Activated CD8-positive, alpha-beta memory T cell treated with anti-CD3 and anti-CD28 coated beads for 24 hours (primary cell): ENCODE data around the gene GREB1.

Experiments used
- DNase-seq: peaks from one replicate; pipeline ENCODE4 v3.0.0-alpha.2; 2020

The GREB1 gene

DNA sequence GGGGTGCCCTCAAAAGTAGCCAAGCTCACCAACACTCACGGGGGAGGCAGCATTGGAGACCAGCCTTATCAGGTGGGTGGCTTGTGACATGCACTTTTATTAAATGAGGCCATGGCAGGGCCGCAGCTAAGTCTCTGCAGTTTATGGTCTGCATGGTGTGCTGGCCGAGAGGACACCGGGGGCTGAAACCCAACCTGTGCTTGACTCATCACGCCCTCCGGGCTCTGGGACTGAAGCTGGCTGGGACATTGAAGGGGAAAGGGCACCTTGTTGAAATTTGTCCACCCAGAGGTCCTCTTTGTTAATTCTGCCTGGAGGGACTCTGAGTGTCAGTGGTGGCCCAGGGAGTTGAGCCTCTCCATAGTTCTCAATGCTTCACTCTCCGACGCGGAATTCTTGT, 153.9 kb downstream of the GREB1 start:
- no peak for DNase-seq

DNA sequence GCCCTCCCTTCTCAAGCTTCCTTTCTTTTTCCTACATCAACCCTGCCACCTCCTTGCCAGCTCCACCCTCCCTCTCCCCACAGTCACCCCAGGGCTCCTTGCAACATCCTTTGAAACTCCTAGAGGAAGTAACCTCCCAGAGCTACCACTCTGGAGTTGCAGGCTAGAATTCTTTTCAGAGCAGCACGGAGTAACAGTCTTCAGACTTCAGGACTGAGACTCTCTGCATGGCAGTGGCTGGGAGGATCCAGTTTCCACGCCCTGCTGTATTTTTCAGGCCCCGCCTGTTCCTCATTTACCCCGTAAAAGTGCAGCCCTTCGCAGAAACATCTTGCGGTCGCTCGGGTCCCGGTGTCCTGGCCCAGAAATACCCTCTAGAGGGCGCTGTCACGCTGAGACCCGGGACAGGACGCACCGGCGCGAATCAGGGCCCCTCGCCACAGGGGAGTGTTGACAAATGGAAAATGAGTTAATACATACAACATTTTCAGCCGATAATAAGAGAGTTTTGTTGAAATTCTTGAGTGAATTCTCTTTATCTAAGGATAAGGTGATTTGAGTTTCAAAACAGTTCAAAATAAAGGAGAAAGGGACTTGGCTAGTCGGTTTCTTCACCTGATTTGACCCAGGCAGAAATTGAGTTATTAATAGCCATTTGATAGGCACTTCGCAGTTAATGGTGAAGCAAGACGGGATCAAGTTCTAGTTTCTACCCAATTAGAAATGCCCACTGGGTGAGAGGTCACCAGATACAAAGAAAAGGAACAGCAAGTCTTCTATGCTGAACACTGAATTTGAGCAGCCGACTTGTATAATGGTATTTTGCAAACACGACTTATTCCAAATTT, 154.6 kb downstream of the GREB1 start:
- DNase-seq, result peak; percentile 92

DNA sequence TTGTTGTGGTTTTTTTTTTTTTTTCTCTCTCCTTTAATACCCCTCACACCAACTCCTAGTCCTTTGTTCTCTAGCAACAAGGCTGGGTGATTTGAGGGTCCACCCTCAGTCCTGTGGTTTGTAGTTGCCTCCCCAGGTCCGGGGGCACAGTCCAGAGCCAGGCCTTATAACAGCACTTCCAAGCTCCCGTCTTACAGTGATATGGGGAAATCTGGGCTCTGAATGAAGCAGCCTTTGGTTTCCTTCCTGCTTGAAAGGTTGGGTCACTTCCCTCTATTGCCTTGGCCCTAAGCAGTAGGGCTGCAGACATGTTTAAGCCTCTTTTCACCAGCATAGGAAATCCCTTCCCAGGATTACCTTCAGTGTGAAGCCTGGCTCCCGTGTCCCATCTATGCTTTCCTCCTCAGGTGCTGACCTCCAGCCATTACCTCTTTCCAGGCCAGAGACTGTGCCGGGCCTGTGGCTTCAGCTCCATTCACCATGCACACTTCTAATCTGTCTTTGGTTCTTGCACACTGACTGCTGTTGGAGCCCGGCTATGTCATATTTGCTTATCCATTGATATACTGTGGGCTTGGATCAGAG, 157.3 kb downstream of the GREB1 start:
- DNase-seq, result no peak
